Prostate gland (tissue), 2 donors: Measurements from ENCODE around the gene KITLG.

Experiments used
- POLR2A ChIP-seq: fragments of 450-650 bp; IDR thresholded peaks from one replicate; pipeline ENCODE4 v1.6.1; 2016; ENCODE audit warnings: antibody characterized with exemption, mild to moderate bottlenecking
- POLR2AphosphoS5 ChIP-seq: sonication (generic); formaldehyde crosslinking; IDR thresholded peaks from one replicate; pipeline ENCODE4 v1.6.1; 2017; ENCODE audit warnings: antibody characterized with exemption
- TF ChIP-seq, protein P1 (sequence below), 4 experiments: fragments of 200-600 bp in 2 of 4; fragments of 450-650 bp in 2 of 4; sonication (generic) in 2 of 4; IDR thresholded peaks; 1 replicate in 3 of 4; 2 replicates in 1 of 4; pipeline ENCODE4 v1.5.1; 2016 to 2019; ENCODE audit warnings: antibody characterized with exemption in 4 of 4, mild to moderate bottlenecking in 2 of 4, moderate library complexity in 2 of 4

DNA sequence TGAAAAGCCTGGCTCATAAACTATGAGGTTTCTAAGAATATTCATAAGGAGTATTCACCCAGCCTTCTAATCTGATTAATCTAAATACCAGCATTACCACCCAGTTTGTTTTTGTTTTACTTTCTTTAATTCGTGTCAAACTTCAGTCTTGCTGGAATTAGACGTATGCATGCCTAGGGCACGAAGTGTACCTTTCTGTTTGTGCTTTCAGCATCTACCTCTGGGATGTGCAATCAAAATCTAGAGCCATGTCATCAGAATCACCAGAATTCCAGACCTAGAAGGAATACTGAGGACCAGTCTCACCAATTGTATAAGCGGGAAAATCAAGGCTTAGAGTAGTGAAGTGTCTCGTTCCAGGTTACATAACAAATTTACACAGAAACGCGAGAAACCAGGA, 57.3 kb downstream of the KITLG start:
- TF ChIP-seq, protein P1, sequence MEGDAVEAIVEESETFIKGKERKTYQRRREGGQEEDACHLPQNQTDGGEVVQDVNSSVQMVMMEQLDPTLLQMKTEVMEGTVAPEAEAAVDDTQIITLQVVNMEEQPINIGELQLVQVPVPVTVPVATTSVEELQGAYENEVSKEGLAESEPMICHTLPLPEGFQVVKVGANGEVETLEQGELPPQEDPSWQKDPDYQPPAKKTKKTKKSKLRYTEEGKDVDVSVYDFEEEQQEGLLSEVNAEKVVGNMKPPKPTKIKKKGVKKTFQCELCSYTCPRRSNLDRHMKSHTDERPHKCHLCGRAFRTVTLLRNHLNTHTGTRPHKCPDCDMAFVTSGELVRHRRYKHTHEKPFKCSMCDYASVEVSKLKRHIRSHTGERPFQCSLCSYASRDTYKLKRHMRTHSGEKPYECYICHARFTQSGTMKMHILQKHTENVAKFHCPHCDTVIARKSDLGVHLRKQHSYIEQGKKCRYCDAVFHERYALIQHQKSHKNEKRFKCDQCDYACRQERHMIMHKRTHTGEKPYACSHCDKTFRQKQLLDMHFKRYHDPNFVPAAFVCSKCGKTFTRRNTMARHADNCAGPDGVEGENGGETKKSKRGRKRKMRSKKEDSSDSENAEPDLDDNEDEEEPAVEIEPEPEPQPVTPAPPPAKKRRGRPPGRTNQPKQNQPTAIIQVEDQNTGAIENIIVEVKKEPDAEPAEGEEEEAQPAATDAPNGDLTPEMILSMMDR (IDR thresholded peaks at IDR 0.05), result no peak
- no peak for TF ChIP-seq POLR2AphosphoS5
- no peak for TF ChIP-seq POLR2A
